Measurements from ENCODE around the gene EMX1. TPM values are rescaled to one million over a fixed set of nuclear protein-coding genes. Genes with fewer than 3 reads are reported as not detected.

Gene EMX1
- total and polyA plus RNA-seq, 3 donors from 2014 or later = 4.5 to 13.2 (median 11.3) TPM

GRCh38 chr2:72933646-72934151 is 16.4 kb downstream of the EMX1 start:
- WGBS, 2 donors = 95 to 96% methylated on average over 5 to 12 of the region's 12 CpGs
- no peak for TF ChIP-seq POLR2A (IDR thresholded peaks at IDR 0.05)
- TF ChIP-seq, protein P1, sequence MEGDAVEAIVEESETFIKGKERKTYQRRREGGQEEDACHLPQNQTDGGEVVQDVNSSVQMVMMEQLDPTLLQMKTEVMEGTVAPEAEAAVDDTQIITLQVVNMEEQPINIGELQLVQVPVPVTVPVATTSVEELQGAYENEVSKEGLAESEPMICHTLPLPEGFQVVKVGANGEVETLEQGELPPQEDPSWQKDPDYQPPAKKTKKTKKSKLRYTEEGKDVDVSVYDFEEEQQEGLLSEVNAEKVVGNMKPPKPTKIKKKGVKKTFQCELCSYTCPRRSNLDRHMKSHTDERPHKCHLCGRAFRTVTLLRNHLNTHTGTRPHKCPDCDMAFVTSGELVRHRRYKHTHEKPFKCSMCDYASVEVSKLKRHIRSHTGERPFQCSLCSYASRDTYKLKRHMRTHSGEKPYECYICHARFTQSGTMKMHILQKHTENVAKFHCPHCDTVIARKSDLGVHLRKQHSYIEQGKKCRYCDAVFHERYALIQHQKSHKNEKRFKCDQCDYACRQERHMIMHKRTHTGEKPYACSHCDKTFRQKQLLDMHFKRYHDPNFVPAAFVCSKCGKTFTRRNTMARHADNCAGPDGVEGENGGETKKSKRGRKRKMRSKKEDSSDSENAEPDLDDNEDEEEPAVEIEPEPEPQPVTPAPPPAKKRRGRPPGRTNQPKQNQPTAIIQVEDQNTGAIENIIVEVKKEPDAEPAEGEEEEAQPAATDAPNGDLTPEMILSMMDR (IDR thresholded peaks at IDR 0.05) = no peak
- intact Hi-C loops (cut with DNase I; ENCODE audit: low total_unique reads) = no loop called here
- no peaks in the 10 kb centered on the region for H3K36me3 ChIP-seq (ENCODE audit: low read depth, missing control alignments)
- no peak overlapping the region for H3K4me3 ChIP-seq
- H3K27ac ChIP-seq = no peak overlapping the region
- no peak for DNase-seq
- H3K9me3 ChIP-seq = no peaks in the 10 kb centered on the region
- no peaks in the 10 kb centered on the region for H3K4me1 ChIP-seq
- no peaks in the 10 kb centered on the region for H3K27me3 ChIP-seq

DNA sequence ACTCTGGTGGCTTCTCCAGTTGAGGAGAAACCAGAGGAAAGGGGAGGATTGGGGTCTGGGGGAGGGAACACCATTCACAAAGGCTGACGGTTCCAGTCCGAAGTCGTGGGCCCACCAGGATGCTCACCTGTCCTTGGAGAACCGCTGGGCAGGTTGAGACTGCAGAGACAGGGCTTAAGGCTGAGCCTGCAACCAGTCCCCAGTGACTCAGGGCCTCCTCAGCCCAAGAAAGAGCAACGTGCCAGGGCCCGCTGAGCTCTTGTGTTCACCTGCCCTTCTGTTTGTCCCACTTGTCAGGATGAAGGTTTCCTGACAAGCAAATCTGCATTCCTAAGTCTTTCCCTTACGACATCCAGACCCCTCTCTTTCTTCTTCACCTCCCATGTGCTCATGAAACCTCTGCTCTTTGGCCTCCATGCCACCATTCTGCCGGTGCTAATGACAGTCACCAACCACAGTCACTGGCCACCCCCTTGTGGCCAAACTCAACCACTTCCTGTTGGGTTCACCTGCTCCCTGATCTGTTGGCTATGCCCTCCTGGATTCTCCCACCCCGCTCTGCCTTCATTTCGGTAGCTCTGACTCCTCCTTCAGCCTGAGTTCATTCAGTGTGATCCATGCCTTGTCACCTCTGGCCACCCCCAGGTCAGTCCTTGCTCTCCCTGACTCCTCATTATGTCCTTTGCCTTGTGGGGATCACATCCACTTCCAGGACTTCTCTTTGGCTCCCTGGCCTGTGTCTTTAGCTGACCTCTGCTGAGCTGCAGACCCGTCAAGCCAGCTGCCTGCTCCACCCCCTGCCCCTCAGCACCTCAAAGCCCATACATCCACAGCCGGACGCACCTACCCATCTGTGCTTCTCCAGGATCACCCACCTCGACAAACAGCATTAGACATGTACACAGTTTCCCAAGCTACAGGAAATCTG is 17.6 kb downstream of the EMX1 start:
- no peak for DNase-seq
- no peak overlapping the region for H3K4me3 ChIP-seq
- no peak overlapping the region for H3K27ac ChIP-seq
- 90 to 93% methylated on average over 13 to 14 of the region's 14 CpGs for WGBS, 2 donors
- no peaks in the 10 kb centered on the region for H3K27me3 ChIP-seq
- no peaks in the 10 kb centered on the region for H3K36me3 ChIP-seq (ENCODE audit: low read depth, missing control alignments)
- intact Hi-C loops (cut with DNase I; ENCODE audit: low total_unique reads) = no loop called here
- H3K4me1 ChIP-seq = no peaks in the 10 kb centered on the region
- TF ChIP-seq, protein P1 (IDR thresholded peaks at IDR 0.05) = no peak
- TF ChIP-seq POLR2A (IDR thresholded peaks at IDR 0.05) = no peak
- no peaks in the 10 kb centered on the region for H3K9me3 ChIP-seq

DNA sequence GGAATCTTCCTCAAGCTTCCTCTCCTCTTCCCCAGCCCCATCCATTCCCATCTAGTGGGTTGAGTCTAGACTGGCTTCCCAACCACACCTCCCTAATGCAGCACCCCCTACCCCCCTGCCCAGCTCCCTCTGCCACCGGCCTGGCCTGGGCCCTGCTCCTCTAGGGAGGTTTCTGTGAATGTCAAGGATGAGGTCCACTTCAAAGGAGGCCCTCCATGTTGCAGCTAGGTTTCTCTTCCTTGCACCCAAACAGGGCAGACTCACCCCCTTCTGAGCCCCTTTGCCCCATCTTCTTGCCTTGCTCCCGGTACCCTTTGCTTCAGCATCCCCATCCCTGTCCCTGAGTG is 18.3 kb downstream of the EMX1 start:
- no peak for DNase-seq
- Histone ChIP-seq H3K9me3 (no peaks in the 10 kb centered on the region), H3K27ac (no peak overlapping the region), H3K4me1 (peaks cover 2% of the 10 kb centered on the region), H3K27me3 (no peaks in the 10 kb centered on the region), H3K4me3 (no peak overlapping the region), H3K36me3 (ENCODE audit: low read depth, missing control alignments) (no peaks in the 10 kb centered on the region)
- TF ChIP-seq, protein P1 (IDR thresholded peaks at IDR 0.05) = no peak
- TF ChIP-seq POLR2A (IDR thresholded peaks at IDR 0.05) = no peak
- intact Hi-C loops (cut with DNase I; ENCODE audit: low total_unique reads) = no loop called here
- WGBS, 2 donors = 73 to 88% methylated on average over 2 of the region's 2 CpGs

- intact Hi-C loops (cut with DNase I; ENCODE audit: low total_unique reads) = no loop called here
- H3K9me3 ChIP-seq = no peaks in the 10 kb centered on the region
- H3K36me3 ChIP-seq (ENCODE audit: low read depth, missing control alignments) = no peaks in the 10 kb centered on the region
- H3K27me3 ChIP-seq = no peaks in the 10 kb centered on the region
- TF ChIP-seq, protein P1 (IDR thresholded peaks at IDR 0.05) = no peak
- no peak for TF ChIP-seq POLR2A (IDR thresholded peaks at IDR 0.05)
- DNase-seq = no peak
- 70 to 71% methylated on average over 16 to 19 of the region's 19 CpGs for WGBS, 2 donors
- H3K4me3 ChIP-seq = no peak overlapping the region
- peaks cover 3% of the 10 kb centered on the region for H3K4me1 ChIP-seq
- no peak overlapping the region for H3K27ac ChIP-seq
Measured at GRCh38 chr2:72936660-72937355, 19.5 kb downstream of the EMX1 start.

All from testis (tissue), 3 donors.